HCT116 (cell line): ENCODE measurements around the gene SPINK2. TPM values are rescaled to one million over a fixed set of nuclear protein-coding genes. Genes with fewer than 3 reads are reported as not detected.

Source experiments
- ATAC-seq: fragments of 200-7000 bp; cut with Tn5 transposase; 2 replicates; pipeline ENCODE4 v1.9.1; 2020; ENCODE audit warnings: mild to moderate bottlenecking, moderate library complexity
- BruUV-seq: library from RNA; stranded (reverse); fragments of 400-500 nt; replicated peaks from 2 replicates; lab custom pipeline; 2021; lab: Mats Ljungman, UMichigan
- CTCF ChIA-PET: fragments of 300-600 bp; sonication (Branson Sonifier 250); formaldehyde crosslinking; loops from one replicate; lab custom pipeline; 2021; ENCODE audit warnings: antibody characterized with exemption; lab: Charles Lee
- POLR2A ChIA-PET: fragments of 300-600, 350-600 bp; sonication (Branson Sonifier 250); formaldehyde crosslinking; loops from one replicate; lab custom pipeline; 2021; ENCODE audit warnings: antibody characterized with exemption; lab: Charles Lee
- RAD21 ChIA-PET, 2 experiments: fragments of 300-600 bp; sonication (Branson Sonifier 250); formaldehyde crosslinking; loops; one replicate each; lab custom pipeline; 2023; ENCODE audit warnings: low total read pairs in 2 of 2; ENCODE audit not compliant: uncharacterized antibody in 2 of 2, unreplicated experiment in 2 of 2, low non-redundant PET in 1 of 2; lab: Charles Lee
- DNase-seq: peaks from one replicate; pipeline ENCODE4 v3.0.0-alpha.2; 2010; ENCODE audit warnings: low read depth, low spot score
- H2AFZ ChIP-seq: fragments of 200-600 bp; shearing (Covaris generic), sonication (generic); 2 replicates; pipeline ENCODE4 v1.6.1; 2017; ENCODE audit warnings: low read depth, mixed run types, mixed read lengths, antibody characterized with exemption, low read length; ENCODE audit not compliant: poor library complexity, severe bottlenecking
- H3K27ac ChIP-seq: 2 replicates; pipeline ENCODE4 v1.5.1; 2012; ENCODE audit warnings: low read depth, low read length
- H3K27me3 ChIP-seq: fragments of 200-600 bp; sonication (generic); 2 replicates; pipeline ENCODE4 v1.6.1; 2016; ENCODE audit warnings: mixed run types, low read length, mixed read lengths; ENCODE audit not compliant: insufficient read depth
- H3K36me3 ChIP-seq, 2 experiments: fragments of 200-500 bp in 1 of 2; fragments of 200-600 bp in 1 of 2; sonication (Bioruptor generic) in 1 of 2; sonication (generic) in 1 of 2; 2 replicates each; pipeline versions ENCODE4 v1.5.1 to v1.6.1; 2014 to 2016; ENCODE audit warnings: low read length in 2 of 2, inconsistent platforms in 1 of 2, mixed read lengths in 1 of 2, mixed run types in 1 of 2; ENCODE audit not compliant: insufficient read depth in 2 of 2, control insufficient read depth in 1 of 2
- H3K4me1 ChIP-seq, 2 experiments: fragments of 200-600 bp in 1 of 2; sonication (generic) in 1 of 2; 2 replicates each; pipeline versions ENCODE4 v1.5.1 to v1.6.1; 2012 to 2017; ENCODE audit warnings: low read length in 2 of 2, inconsistent platforms in 1 of 2, mild to moderate bottlenecking in 1 of 2, mixed read lengths in 1 of 2, mixed run types in 1 of 2, moderate library complexity in 1 of 2; ENCODE audit not compliant: insufficient read depth in 2 of 2, control insufficient read depth in 1 of 2
- H3K4me2 ChIP-seq: fragments of 200-600 bp; sonication (generic); 2 replicates; pipeline ENCODE4 v1.6.1; 2017; ENCODE audit warnings: mixed run types, low read length, mixed read lengths
- H3K4me3 ChIP-seq, 2 experiments: fragments of 200-600 bp in 1 of 2; sonication (generic) in 1 of 2; replicated peaks in 1 of 2; 2 replicates each; pipeline ENCODE4 v1.5.1; 2011 to 2016; ENCODE audit warnings: low read length in 2 of 2, control low read depth in 1 of 2, low read depth in 1 of 2, mild to moderate bottlenecking in 1 of 2, mixed read lengths in 1 of 2, mixed run types in 1 of 2
- H3K79me2 ChIP-seq: fragments of 200-600 bp; sonication (generic); 2 replicates; pipeline ENCODE4 v1.6.1; 2017; ENCODE audit warnings: mild to moderate bottlenecking, mixed run types, low read length, moderate library complexity, mixed read lengths; ENCODE audit not compliant: insufficient read depth
- H3K9ac ChIP-seq: fragments of 200-600 bp; sonication (generic); 2 replicates; pipeline ENCODE4 v1.6.1; 2016; ENCODE audit warnings: low read length, mixed read lengths
- H3K9me2 ChIP-seq: fragments of 200-600 bp; sonication (generic), shearing (Covaris generic); 2 replicates; pipeline ENCODE4 v1.6.1; 2017; ENCODE audit warnings: mixed run types, mild to moderate bottlenecking, moderate library complexity; ENCODE audit not compliant: insufficient read depth
- H3K9me3 ChIP-seq, 2 experiments: fragments of 200-500 bp in 1 of 2; fragments of 200-600 bp in 1 of 2; sonication (Bioruptor generic) in 1 of 2; sonication (generic) in 1 of 2; 2 replicates each; pipeline ENCODE4 v1.6.1; 2014 to 2017; ENCODE audit warnings: low read length in 2 of 2, mixed read lengths in 2 of 2, inconsistent platforms in 1 of 2, low read depth in 1 of 2, mild to moderate bottlenecking in 1 of 2, mixed run types in 1 of 2, moderate library complexity in 1 of 2; ENCODE audit not compliant: control insufficient read depth in 1 of 2, insufficient read depth in 1 of 2
- H4K20me1 ChIP-seq: fragments of 200-600 bp; sonication (generic), shearing (Covaris generic); 2 replicates; pipeline ENCODE4 v1.6.1; 2017; ENCODE audit warnings: mixed run types, mild to moderate bottlenecking, moderate library complexity; ENCODE audit not compliant: insufficient read depth
- CBX3 ChIP-seq: IDR thresholded peaks from 2 replicates; pipeline ENCODE4 v1.6.1; 2012; ENCODE audit warnings: low read depth
- EGR1 ChIP-seq: IDR thresholded peaks from 2 replicates; pipeline ENCODE4 v1.6.1; 2012; ENCODE audit warnings: low read depth
- EZH2phosphoT487 ChIP-seq: fragments of 200-600 bp; IDR thresholded peaks from 2 replicates; pipeline ENCODE4 v1.6.1; 2018; ENCODE audit warnings: antibody characterized with exemption, borderline replicate concordance
- FOSL1 ChIP-seq: IDR thresholded peaks from 2 replicates; pipeline ENCODE4 v1.6.1; 2012; ENCODE audit warnings: low read depth
- POLR2A ChIP-seq: IDR thresholded peaks from 2 replicates; pipeline ENCODE4 v1.7.0; 2011; ENCODE audit warnings: borderline replicate concordance; ENCODE audit not compliant: insufficient read depth, insufficient read length; ENCODE audit errors: extremely low read depth
- POLR2AphosphoS5 ChIP-seq: IDR thresholded peaks from 2 replicates; pipeline ENCODE4 v1.6.1; 2011; ENCODE audit warnings: mild to moderate bottlenecking, low read depth, low read length, moderate library complexity
- RAD21 ChIP-seq: IDR thresholded peaks from 2 replicates; pipeline ENCODE4 v1.6.1; 2012; ENCODE audit warnings: low read depth, mild to moderate bottlenecking
- REST ChIP-seq: IDR thresholded peaks from 2 replicates; pipeline ENCODE4 v1.6.1; 2012; ENCODE audit warnings: low read depth
- SP1 ChIP-seq: IDR thresholded peaks from 2 replicates; pipeline ENCODE4 v1.6.1; 2012; ENCODE audit warnings: low read depth
- YY1 ChIP-seq: IDR thresholded peaks from 2 replicates; pipeline ENCODE4 v1.6.1; 2011; ENCODE audit warnings: low read length, low read depth, moderate library complexity, mild to moderate bottlenecking; ENCODE audit not compliant: insufficient replicate concordance; ENCODE audit errors: extremely low read depth
- intact Hi-C: fragments of 100-400 bp; cut with micrococcal nuclease; formaldehyde crosslinking; loops from 2 replicates; pipeline ENCODE4 v1.10.0; 2022
- total RNA-seq: library from RNA; stranded (reverse); gene quantifications from one replicate; pipeline ENCODE4 v1.2.1, GENCODE V29; 2021; ENCODE audit not compliant: unreplicated experiment
- TF ChIP-seq, protein P1 (sequence below): IDR thresholded peaks from 2 replicates; pipeline ENCODE4 v1.6.1; 2012
- TF ChIP-seq, protein P2 (sequence below): IDR thresholded peaks from 2 replicates; pipeline ENCODE4 v1.6.1; 2012

SPINK2 gene
- total RNA-seq, 1 experiment from 2014 or later = 2.4 TPM

DNA sequence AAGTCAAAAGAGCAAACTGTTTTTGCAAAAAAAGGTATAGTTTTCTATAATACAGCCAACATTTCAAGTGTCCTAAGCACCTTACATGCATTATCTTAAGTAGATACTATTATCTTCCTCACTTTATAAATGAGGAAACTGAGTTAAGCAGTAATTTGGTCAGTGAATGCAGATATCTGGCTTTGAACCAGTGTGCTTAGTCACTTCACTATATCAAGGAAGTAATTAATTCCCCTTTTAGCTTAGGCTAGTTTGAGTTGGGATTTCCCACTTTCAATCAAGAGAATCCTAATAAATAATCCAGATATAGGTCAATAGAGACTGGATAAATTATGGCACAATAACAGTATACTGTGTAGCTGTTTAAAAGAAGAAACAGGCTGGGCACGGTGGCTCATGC lies 14.8 kb downstream of the SPINK2 start:
- Histone ChIP-seq H2AFZ (no peak overlapping the region), H3K4me2 (no peak overlapping the region), H3K9me2 (no peaks in the 10 kb centered on the region), H3K9me3 (no peaks in the 10 kb centered on the region), H3K79me2 (no peaks in the 10 kb centered on the region), H3K36me3 (no peaks in the 10 kb centered on the region), H3K9ac (no peak overlapping the region), H3K27ac (no peak overlapping the region), H3K4me1 (no peaks in the 10 kb centered on the region), H3K4me3 (no peak overlapping the region), H3K27me3 (no peaks in the 10 kb centered on the region), H4K20me1 (no peaks in the 10 kb centered on the region)
- DNase-seq (no peak), ATAC-seq (no peak)
- intact Hi-C loops = no loop called here
- ChIA-PET RAD21 (no interaction called here), CTCF (no interaction called here), POLR2A (no interaction called here)
- no TSS peak for BruUV-seq
- no peak for TF ChIP-seq YY1
- TF ChIP-seq, protein P1, sequence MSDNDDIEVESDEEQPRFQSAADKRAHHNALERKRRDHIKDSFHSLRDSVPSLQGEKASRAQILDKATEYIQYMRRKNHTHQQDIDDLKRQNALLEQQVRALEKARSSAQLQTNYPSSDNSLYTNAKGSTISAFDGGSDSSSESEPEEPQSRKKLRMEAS = no peak
- TF ChIP-seq EZH2phosphoT487 = no peak
- TF ChIP-seq POLR2A = no peak
- TF ChIP-seq FOSL1 = no peak

GRCh38 chr4:56804551-56804950 lies 16.9 kb downstream of the SPINK2 start:
- H3K9ac ChIP-seq = no peak overlapping the region
- H3K27me3 ChIP-seq = no peaks in the 10 kb centered on the region
- peaks cover 0 to 3% of the 10 kb centered on the region in 2 experiments; a peak in 2 of 4 replicates for H3K4me1 ChIP-seq
- DNase-seq = no peak
- H3K4me2 ChIP-seq = no peak overlapping the region
- no peaks in the 10 kb centered on the region for H3K9me3 ChIP-seq
- no peak for ATAC-seq
- intact Hi-C loops = loop anchor here (5.0 kb wide), 1 partner anchor 377 kb away; no protein-coding TSS in a partner anchor
- no peaks in the 10 kb centered on the region for H3K9me2 ChIP-seq
- ChIA-PET POLR2A (no interaction called here), CTCF (interaction anchor here (0.6 to 1.8 kb wide), 3 partner anchors 31 to 1460 kb away, joined by 3 to 5 read pairs (median 5); no protein-coding TSS in a partner anchor), RAD21 (interaction anchor here in 1 of 2 experiments (0.7 kb wide), 1 partner anchor 129 kb away, joined by 5 read pairs; no protein-coding TSS in a partner anchor)
- no peak overlapping the region for H2AFZ ChIP-seq
- H3K79me2 ChIP-seq = no peaks in the 10 kb centered on the region
- no peaks in the 10 kb centered on the region for H3K36me3 ChIP-seq
- no peak overlapping the region for H3K27ac ChIP-seq
- H4K20me1 ChIP-seq = no peaks in the 10 kb centered on the region
- H3K4me3 ChIP-seq = no peak overlapping the region
- no TSS peak for BruUV-seq
- TF ChIP-seq RAD21 = no peak
- TF ChIP-seq, protein P2, sequence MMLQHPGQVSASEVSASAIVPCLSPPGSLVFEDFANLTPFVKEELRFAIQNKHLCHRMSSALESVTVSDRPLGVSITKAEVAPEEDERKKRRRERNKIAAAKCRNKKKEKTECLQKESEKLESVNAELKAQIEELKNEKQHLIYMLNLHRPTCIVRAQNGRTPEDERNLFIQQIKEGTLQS = no peak
- TF ChIP-seq REST = no peak
- TF ChIP-seq EZH2phosphoT487 = no peak
- TF ChIP-seq CBX3 = no peak
- no peak for TF ChIP-seq SP1
- no peak for TF ChIP-seq POLR2AphosphoS5
- no peak for TF ChIP-seq EGR1
- TF ChIP-seq YY1 = no peak
